ENCODE measurements around the gene CCDC196.
A peak's percentile ranks its signal among the peaks of the same experiment; 100 is the strongest.
"Not testable (repeated sequence)": the region's sequence is repeated elsewhere in the genome, so short reads cannot be mapped to it uniquely, and the experiment has no call there.

Gene CCDC196

DNA sequence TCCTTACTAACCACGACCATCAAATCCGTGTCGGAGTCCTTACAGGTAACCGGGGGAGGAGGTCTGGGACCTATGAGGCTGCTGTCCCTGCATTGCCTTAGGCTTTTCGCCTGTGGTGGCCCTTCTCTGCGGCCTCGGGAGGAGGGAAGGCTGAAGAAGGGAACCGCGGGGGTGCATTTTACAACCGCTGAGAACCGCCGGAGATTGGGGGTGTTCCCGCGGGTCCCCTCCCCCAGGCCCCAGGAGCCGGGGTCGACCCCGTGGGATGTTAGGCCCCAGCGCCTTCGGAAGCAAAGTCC is 22.3 kb downstream of the CCDC196 start:
- Mint-ChIP-seq H3K4me1 (peaks cover 17% of the 10 kb centered on the region), H3K27ac (peak overlapping the region; percentile 88), H3K4me3 (peak overlapping the region; percentile 85), H3K36me3 (peaks cover 6% of the 10 kb centered on the region), H3K9me3 (no peaks in the 10 kb centered on the region)
- DNase-seq (ENCODE audit: low spot score in 2 of 2): peak in 1 of 2 donors; percentile 51
- ATAC-seq: no peak

DNA sequence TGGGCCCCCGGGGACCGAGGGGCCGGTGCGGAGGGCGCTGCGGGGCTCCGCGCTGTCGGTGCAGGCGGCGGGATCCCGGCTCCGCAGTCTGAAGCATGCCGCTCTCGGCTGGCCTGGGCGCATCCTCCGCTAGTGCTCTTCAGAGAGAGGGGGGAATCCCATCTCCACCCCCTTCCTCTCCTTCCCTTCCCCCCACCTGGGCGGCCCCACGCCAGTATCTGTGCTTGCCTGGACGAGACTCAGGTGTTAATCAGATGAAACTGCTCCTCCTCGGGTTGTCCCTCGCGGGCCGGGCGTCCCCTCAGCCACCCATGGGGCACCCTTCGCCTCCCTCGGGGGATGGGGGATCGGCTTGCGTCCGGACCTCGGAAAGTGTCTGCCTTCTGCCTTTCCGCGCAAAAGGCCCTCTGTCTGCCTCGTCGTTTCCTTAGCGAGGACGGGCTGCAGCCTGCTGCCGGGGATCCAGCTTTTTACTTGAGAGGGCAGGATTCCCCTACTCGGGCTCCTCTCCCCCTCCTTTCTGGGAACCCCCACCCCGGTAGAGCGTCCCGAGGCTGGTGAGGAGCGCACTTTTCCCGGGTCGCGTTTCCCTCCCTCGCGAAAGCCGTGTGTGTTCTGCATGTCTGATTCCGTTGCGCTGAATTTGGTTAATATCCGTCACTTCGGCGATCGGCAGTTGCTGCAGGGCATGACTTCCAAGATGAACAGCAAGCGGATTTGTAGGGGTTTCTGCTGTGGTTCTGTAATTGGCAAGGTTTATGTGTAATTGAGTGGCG is 22.9 kb downstream of the CCDC196 start:
- peaks cover 6% of the 10 kb centered on the region for H3K36me3 Mint-ChIP-seq
- peak; percentile 31 for ATAC-seq
- H3K9me3 Mint-ChIP-seq: no peaks in the 10 kb centered on the region
- peaks cover 17% of the 10 kb centered on the region for H3K4me1 Mint-ChIP-seq
- peak overlapping the region; percentile 85 for H3K4me3 Mint-ChIP-seq
- DNase-seq (ENCODE audit: low spot score in 2 of 2): peak; percentile 42 to 71
- no peak overlapping the region for H3K27ac Mint-ChIP-seq

DNA sequence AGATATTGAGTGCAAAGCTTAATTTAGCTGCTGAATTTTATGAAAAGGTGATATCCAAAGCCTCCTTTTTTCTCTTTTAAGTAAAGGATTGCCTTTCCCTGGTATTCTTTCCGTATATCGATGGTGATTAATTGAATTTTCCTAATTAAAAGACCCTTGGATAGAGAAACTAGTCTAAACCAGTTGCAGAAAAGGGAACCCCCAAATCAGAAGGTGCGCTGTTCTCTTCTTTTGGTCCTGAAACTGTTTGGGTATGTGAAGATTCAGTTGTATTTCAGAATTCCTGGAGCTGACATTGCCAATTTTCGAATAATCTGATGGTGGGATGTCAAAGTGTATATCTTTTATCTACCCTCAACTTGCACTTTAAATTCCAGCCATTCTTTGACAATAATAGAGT is 23.7 kb downstream of the CCDC196 start:
- H3K27ac Mint-ChIP-seq: no peak overlapping the region
- peak overlapping the region; percentile 85 for H3K4me3 Mint-ChIP-seq
- no peak for DNase-seq (ENCODE audit: low spot score in 2 of 2)
- no peak for ATAC-seq
- peaks cover 6% of the 10 kb centered on the region for H3K36me3 Mint-ChIP-seq
- H3K9me3 Mint-ChIP-seq: no peaks in the 10 kb centered on the region
- peaks cover 17% of the 10 kb centered on the region for H3K4me1 Mint-ChIP-seq

DNA sequence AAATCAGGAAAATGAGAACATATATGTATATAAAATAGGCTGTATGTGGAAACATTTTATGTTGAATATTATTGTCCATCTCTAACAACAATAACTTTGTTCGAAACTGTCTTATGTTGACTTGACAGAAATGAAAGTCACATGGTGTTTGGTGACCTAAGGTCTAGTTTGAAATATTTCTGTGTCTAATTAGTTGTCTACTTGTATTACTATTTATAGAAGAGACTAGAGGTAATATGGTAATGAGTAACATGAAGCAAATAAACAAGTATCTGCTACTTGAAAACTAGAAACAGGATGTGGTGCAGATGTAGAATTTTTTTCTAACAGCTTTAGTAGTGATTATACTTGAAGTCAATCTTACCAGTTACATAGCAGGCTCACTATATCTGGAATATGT is 25.7 kb downstream of the CCDC196 start:
- no peak overlapping the region for H3K4me3 Mint-ChIP-seq
- no peaks in the 10 kb centered on the region for H3K9me3 Mint-ChIP-seq
- H3K4me1 Mint-ChIP-seq: peaks cover 17% of the 10 kb centered on the region
- ATAC-seq: no peak
- H3K27ac Mint-ChIP-seq: no peak overlapping the region
- DNase-seq (ENCODE audit: low spot score in 2 of 2): no peak
- H3K36me3 Mint-ChIP-seq: peaks cover 6% of the 10 kb centered on the region

DNA sequence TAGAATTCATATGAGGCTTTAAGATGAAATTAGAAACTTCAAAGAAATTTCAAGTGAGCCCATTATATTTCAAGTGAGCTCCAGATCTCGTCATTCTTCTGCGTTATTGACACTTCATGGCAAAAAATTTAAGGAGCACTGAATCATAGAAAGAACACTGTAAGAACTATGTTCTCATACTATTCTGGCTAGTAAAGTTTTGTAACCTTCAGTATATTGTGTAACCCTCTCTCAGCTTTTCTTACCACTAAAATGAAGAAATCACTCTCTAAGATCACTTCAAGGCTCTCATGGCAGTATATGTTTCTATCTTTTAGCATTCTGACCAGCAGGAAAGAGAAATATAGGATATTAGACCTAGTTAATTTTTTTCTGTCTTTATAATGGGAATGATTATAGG is 28.0 kb downstream of the CCDC196 start:
- Mint-ChIP-seq H3K27ac (no peak overlapping the region), H3K4me1 (peaks cover 16% of the 10 kb centered on the region), H3K9me3 (no peaks in the 10 kb centered on the region), H3K4me3 (no peak overlapping the region), H3K36me3 (no peaks in the 10 kb centered on the region)
- ATAC-seq: no peak
- no peak for DNase-seq (ENCODE audit: low spot score in 2 of 2)

DNA sequence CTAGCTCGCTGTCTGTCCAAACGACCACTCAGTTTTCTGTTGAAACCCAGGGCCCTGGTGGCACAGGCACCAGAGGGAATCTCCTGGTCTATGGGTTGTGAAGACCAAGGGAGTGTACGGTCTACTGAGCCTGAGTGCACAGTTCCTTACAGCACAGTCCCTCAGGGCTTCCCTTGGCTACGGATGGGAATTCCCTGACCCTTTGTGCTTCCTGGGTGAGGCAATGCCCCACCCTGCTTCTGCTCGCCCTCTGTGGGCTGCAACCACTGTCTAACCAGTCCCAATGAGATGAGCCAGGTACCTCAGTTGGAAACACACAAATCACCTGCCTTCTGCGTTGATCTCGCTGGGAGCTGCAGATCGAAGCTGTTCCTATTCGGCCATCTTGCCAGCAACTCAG is 44.4 kb downstream of the CCDC196 start:
- ATAC-seq (no peak), DNase-seq (ENCODE audit: low spot score in 2 of 2) (no peak)
- Mint-ChIP-seq H3K4me3 (no peak overlapping the region), H3K36me3 (no peaks in the 10 kb centered on the region), H3K4me1 (peaks cover 29% of the 10 kb centered on the region), H3K27ac (no peak overlapping the region), H3K9me3 (peaks cover 6% of the 10 kb centered on the region)

DNA sequence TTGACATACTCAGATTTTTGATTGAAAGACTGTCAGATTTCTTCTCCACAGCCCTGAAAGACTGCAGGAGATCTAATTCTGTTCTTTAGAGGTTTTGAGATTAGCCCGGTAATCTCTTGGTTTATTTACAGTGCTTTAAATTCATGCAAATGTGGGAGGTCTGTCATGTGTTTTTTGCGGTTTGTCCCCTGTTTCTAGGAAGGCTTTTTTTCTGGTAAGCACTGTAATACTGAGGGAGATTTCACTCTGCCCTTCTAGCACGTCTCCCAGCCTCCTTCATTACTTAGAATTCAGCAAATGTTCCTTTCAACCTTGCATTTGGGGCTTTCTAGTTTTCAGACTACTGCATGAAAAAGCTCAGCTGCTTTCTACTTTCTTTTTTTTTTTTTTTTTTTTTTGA is 52.9 kb downstream of the CCDC196 start:
- no peaks in the 10 kb centered on the region for H3K9me3 Mint-ChIP-seq
- ATAC-seq (peak; percentile 43), DNase-seq (ENCODE audit: low spot score in 2 of 2) (no peak)
- H3K36me3 Mint-ChIP-seq: no peaks in the 10 kb centered on the region
- peaks cover 8% of the 10 kb centered on the region for H3K4me1 Mint-ChIP-seq
- H3K27ac Mint-ChIP-seq: no peak overlapping the region
- H3K4me3 Mint-ChIP-seq: no peak overlapping the region

DNA sequence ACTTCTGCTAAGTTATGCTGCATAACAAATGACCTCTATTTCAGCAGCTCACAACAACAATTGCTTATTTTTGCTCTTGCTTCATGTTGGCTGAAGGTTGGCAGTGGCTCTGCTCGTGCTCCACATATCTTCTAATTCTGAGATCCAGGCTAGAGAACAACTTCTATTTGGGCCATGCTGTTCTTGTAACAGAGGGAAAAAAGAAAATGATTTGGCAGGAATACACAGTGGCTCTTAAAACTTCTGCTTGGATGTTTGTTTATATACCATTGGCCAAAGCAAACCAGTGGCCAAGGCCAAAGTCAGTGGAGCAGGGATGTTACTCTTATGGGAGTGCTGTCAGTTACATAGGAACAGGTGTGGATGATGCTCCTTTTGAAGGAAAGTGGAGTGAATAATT is 53.9 kb downstream of the CCDC196 start:
- no peak overlapping the region for H3K27ac Mint-ChIP-seq
- DNase-seq (ENCODE audit: low spot score in 2 of 2): no peak

DNA sequence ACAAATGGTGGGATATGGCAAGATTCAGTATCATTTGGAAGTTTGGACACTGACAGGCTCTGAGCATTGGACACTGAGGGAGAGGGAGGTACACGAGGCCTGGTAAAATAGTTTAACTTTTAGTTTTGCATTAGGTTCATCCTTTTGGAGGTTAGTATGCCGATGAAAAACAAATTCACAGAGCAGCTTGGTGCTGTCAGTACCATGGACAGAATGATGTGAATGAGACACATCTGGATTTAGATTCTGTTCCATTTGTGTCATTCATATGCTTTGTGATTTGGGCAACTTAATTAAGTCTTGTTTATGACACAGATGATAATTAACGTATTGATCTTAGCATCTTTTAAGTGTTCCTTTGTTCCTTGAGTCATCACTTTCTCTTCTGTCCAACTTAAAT is 55.5 kb downstream of the CCDC196 start:
- ATAC-seq (no peak), DNase-seq (ENCODE audit: low spot score in 2 of 2) (no peak)
- H3K9me3 Mint-ChIP-seq: no peaks in the 10 kb centered on the region
- H3K36me3 Mint-ChIP-seq: no peaks in the 10 kb centered on the region
- H3K4me1 Mint-ChIP-seq: peaks cover 5% of the 10 kb centered on the region
- no peak overlapping the region for H3K4me3 Mint-ChIP-seq
- no peak overlapping the region for H3K27ac Mint-ChIP-seq

More for the DNA sequence above, 53.9 kb downstream of the CCDC196 start:
- H3K36me3 Mint-ChIP-seq: no peaks in the 10 kb centered on the region
- ATAC-seq: no peak
- H3K4me3 Mint-ChIP-seq: no peak overlapping the region
- no peaks in the 10 kb centered on the region for H3K9me3 Mint-ChIP-seq
- peaks cover 8% of the 10 kb centered on the region for H3K4me1 Mint-ChIP-seq

DNA sequence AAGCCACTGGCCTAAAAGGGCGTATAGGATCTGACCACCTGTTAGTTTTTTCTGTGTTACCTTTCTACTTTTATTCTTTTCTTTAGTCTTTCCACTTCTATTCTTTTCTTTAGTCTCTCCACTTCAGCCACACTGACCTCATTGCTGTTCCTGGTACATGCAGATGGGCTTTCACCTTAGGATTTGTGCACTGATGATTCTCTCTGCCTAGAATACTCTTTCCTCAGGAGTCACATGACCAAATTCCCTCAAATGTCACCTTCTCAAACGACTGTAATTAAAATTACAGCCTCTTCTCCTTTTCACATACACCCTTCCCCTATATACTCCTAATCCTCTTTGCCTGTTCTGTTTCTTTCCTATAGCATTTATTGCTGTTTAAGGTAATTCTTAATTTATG is 57.8 kb downstream of the CCDC196 start:
- Mint-ChIP-seq H3K4me1 (no peaks in the 10 kb centered on the region), H3K4me3 (no peak overlapping the region), H3K36me3 (no peaks in the 10 kb centered on the region), H3K27ac (no peak overlapping the region), H3K9me3 (no peaks in the 10 kb centered on the region)
- ATAC-seq: no peak
- DNase-seq (ENCODE audit: low spot score in 2 of 2): no peak

DNA sequence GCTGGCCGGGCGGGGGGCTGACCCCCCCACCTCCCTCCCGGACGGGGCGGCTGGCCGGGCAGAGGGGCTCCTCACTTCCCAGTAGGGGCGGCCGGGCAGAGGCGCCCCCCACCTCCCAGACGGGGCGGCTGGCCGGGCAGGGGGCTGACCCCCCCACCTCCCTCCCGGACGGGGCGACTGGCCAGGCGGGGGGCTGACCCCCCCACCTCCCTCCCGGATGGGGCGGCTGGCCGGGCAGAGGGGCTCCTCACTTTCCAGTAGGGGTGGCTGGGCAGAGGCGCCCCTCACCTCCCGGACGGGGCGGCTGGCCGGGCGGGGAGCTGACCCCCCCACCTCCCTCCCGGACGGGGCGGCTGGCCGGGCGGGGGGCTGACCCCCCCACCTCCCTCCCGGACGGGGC is 59.0 kb downstream of the CCDC196 start:
- H3K4me3 Mint-ChIP-seq; H3K27ac Mint-ChIP-seq; ATAC-seq; DNase-seq (ENCODE audit: low spot score in 2 of 2); H3K4me1 Mint-ChIP-seq; H3K9me3 Mint-ChIP-seq; H3K36me3 Mint-ChIP-seq: not testable (repeated sequence)

DNA sequence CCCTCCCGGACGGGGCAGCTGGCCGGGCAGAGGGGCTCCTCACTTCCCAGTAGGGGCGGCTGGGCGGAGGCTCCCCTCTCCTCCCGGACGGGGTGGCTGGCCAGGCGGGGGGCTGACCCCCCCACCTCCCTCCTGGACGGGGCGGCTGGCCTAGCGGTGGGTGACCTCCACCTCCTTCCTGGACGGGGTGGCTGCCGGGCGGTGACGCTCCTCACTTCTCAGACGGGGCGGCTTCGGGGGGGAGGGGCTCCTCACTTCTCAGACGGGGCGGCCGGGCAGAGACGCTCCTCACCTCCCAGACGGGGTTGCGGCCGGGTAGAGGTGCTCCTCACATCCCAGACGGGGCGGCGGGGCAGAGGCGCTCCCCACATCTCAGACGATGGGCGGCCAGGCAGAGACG is 59.6 kb downstream of the CCDC196 start:
- not testable (repeated sequence) for H3K4me3 Mint-ChIP-seq; H3K9me3 Mint-ChIP-seq; DNase-seq (ENCODE audit: low spot score in 2 of 2); ATAC-seq; H3K4me1 Mint-ChIP-seq; H3K27ac Mint-ChIP-seq; H3K36me3 Mint-ChIP-seq
